Fibroblast of lung (primary cell): ENCODE results near the gene OR8G5. TPM values are rescaled to one million over a fixed set of nuclear protein-coding genes. Genes with fewer than 3 reads are reported as not detected.

Experiments used
- DNase-seq, 2 donors: peaks; one replicate each; pipeline versions ENCODE4 v3.0.0 to v3.0.0-alpha.2; 2010; ENCODE audit warnings: low read depth in 2 of 2
- H2AFZ ChIP-seq: 2 replicates; pipeline ENCODE4 v1.5.1; 2012; ENCODE audit warnings: low read length, control low read depth, inconsistent platforms
- H3K27ac ChIP-seq: 2 replicates; pipeline ENCODE4 v1.5.1; 2011; ENCODE audit warnings: low read length, control low read depth; ENCODE audit not compliant: insufficient read depth
- H3K27me3 ChIP-seq: 2 replicates; pipeline ENCODE4 v1.5.1; 2011; ENCODE audit warnings: mild to moderate bottlenecking, low read length; ENCODE audit not compliant: control insufficient read depth, insufficient read depth
- H3K36me3 ChIP-seq: 2 replicates; pipeline ENCODE4 v1.5.1; 2011; ENCODE audit warnings: low read length; ENCODE audit not compliant: control insufficient read depth, insufficient read depth
- H3K4me1 ChIP-seq: 2 replicates; pipeline ENCODE4 v1.5.1; 2011; ENCODE audit warnings: low read length; ENCODE audit not compliant: control insufficient read depth, insufficient read depth; ENCODE audit errors: extremely low read depth
- H3K4me2 ChIP-seq: 2 replicates; pipeline ENCODE4 v1.5.1; 2011; ENCODE audit warnings: low read length, control low read depth; ENCODE audit not compliant: insufficient read depth; ENCODE audit errors: extremely low read depth
- H3K4me3 ChIP-seq, 4 experiments: fragments of 200-600 bp in 1 of 4; sonication (generic) in 1 of 4; replicated peaks in 1 of 4; 2 replicates each; pipeline ENCODE4 v1.5.1; 2011 to 2016; ENCODE audit warnings: low read length in 4 of 4, low read depth in 3 of 4, mild to moderate bottlenecking in 3 of 4, control low read depth in 2 of 4, inconsistent platforms in 1 of 4, mixed read lengths in 1 of 4; ENCODE audit not compliant: insufficient read depth in 1 of 4; ENCODE audit errors: control extremely low read depth in 1 of 4
- H3K79me2 ChIP-seq: 2 replicates; pipeline ENCODE4 v1.5.1; 2012; ENCODE audit warnings: mild to moderate bottlenecking, low read length, inconsistent platforms; ENCODE audit not compliant: control insufficient read depth, insufficient read depth
- H3K9ac ChIP-seq: 2 replicates; pipeline ENCODE4 v1.5.1; 2011; ENCODE audit warnings: mild to moderate bottlenecking, low read length, control low read depth; ENCODE audit not compliant: insufficient read depth
- H3K9me3 ChIP-seq: 2 replicates; pipeline ENCODE4 v1.5.1; 2012; ENCODE audit warnings: low read depth, low read length; ENCODE audit not compliant: control insufficient read depth, insufficient read depth
- H4K20me1 ChIP-seq: 2 replicates; pipeline ENCODE4 v1.5.1; 2011; ENCODE audit warnings: low read length; ENCODE audit not compliant: control insufficient read depth, insufficient read depth; ENCODE audit errors: extremely low read depth
- EZH2 ChIP-seq: IDR thresholded peaks from 2 replicates; pipeline ENCODE4 v1.5.1; 2012; ENCODE audit warnings: low read length, control low read depth, mild to moderate bottlenecking; ENCODE audit errors: missing control alignments
- polyA plus RNA-seq, 2 donors: library from polyadenylated mRNA; depleted of rRNA in 1 of 2; stranded (reverse) in 1 of 2; unstranded in 1 of 2; fragments of >200 nt; gene quantifications; 2 replicates each; pipeline ENCODE4 v1.2.1, GENCODE V29; 2011 to 2012; ENCODE audit warnings: missing spikeins in 1 of 2
- total RNA-seq: library from RNA; depleted of rRNA; stranded (reverse); fragments of >200 nt; gene quantifications from 2 replicates; pipeline ENCODE4 v1.2.1, GENCODE V29; 2014
- TF ChIP-seq, protein P1 (sequence below), 2 donors: IDR thresholded peaks in 1 of 2; conservative IDR thresholded peaks in 1 of 2; 1 replicate in 1 of 2; 2 replicates in 1 of 2; pipeline ENCODE4 v1.5.1; 2011 to 2012; ENCODE audit warnings: low read length in 2 of 2, control low read depth in 1 of 2, inconsistent platforms in 1 of 2, low read depth in 1 of 2, mild to moderate bottlenecking in 1 of 2

OR8G5 gene
- total and polyA plus RNA-seq, 2 donors (not counting 1 experiment from before 2014, with no cell fraction given): not detected

DNA sequence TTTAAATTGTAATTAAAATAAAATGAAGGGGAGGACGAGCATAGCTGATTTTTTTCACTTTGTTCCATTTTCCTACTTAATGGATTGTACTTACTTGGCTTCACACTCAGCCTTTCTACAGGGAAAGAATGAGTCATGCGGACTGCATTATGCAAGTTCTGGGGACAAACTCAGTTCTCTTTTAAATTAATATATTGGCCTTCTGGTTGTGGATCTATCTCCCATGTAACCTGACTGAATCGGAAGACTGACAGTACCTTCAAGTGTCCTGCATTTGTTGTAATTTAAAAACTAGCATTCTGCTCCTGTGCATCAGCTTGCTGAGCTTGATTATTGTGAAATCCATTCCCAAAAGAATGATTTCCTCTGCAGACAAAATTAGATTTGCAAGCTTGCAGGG lies 45.4 kb downstream of the OR8G5 start:
- peak; percentile 80 to 89 for DNase-seq
- Histone ChIP-seq H3K4me3 (no peak overlapping the region), H3K79me2 (no peaks in the 10 kb centered on the region), H4K20me1 (no peaks in the 10 kb centered on the region), H3K4me1 (no peaks in the 10 kb centered on the region), H3K4me2 (no peak overlapping the region), H3K9me3 (no peaks in the 10 kb centered on the region), H3K36me3 (no peaks in the 10 kb centered on the region), H3K9ac (no peak overlapping the region), H3K27ac (no peak overlapping the region), H3K27me3 (no peaks in the 10 kb centered on the region), H2AFZ (no peak overlapping the region)
- no peak for TF ChIP-seq EZH2
- TF ChIP-seq, protein P1, sequence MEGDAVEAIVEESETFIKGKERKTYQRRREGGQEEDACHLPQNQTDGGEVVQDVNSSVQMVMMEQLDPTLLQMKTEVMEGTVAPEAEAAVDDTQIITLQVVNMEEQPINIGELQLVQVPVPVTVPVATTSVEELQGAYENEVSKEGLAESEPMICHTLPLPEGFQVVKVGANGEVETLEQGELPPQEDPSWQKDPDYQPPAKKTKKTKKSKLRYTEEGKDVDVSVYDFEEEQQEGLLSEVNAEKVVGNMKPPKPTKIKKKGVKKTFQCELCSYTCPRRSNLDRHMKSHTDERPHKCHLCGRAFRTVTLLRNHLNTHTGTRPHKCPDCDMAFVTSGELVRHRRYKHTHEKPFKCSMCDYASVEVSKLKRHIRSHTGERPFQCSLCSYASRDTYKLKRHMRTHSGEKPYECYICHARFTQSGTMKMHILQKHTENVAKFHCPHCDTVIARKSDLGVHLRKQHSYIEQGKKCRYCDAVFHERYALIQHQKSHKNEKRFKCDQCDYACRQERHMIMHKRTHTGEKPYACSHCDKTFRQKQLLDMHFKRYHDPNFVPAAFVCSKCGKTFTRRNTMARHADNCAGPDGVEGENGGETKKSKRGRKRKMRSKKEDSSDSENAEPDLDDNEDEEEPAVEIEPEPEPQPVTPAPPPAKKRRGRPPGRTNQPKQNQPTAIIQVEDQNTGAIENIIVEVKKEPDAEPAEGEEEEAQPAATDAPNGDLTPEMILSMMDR (conservative IDR thresholded peaks at IDR 0.05 in 1 of 2, IDR thresholded peaks at IDR 0.05 in 1 of 2; ENCODE audit: low read depth in 1 of 2, low read length in 2 of 2): no peak

DNA sequence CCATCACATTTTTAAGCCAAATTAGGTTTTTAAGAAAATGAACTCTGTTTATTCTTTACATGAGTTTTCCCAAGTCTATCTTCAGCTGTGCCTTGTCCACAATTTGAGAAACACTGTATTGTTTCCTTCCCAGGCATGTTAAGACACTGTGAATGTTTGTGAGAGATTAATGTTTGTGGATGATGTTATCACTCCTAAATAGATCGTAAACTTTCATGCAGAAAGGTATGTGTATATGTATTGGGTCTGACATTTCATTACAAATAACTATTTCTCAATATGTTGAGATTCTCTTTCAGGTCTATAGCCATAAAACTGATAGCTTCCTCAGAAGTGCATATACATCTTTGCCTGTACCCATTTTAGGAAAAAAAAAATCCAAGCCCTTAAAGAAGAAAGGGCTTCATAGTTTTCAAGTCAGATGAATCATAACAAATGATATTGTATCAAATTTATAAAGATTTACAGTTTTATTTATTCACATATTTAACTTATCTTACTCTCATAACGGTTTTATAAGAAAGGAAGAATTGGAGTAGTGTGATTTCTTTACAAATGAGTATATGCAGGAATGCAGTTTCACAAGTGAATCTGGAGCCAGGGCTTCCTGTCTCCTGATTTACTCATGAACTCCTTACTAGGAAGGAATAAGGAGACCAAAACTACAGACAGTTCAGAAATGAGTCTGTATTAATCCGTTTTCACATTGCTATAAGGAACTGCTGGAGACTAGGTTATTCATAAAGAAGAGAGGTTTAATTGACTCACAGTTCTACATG lies 46.4 kb downstream of the OR8G5 start:
- no peaks in the 10 kb centered on the region for H3K4me1 ChIP-seq
- no peaks in the 10 kb centered on the region for H3K9me3 ChIP-seq
- DNase-seq: no peak
- H2AFZ ChIP-seq: no peak overlapping the region
- TF ChIP-seq EZH2: no peak
- TF ChIP-seq, protein P1 (conservative IDR thresholded peaks at IDR 0.05 in 1 of 2, IDR thresholded peaks at IDR 0.05 in 1 of 2; ENCODE audit: low read depth in 1 of 2, low read length in 2 of 2): no peak
- H3K36me3 ChIP-seq: no peaks in the 10 kb centered on the region
- H3K4me3 ChIP-seq: no peak overlapping the region
- H3K27me3 ChIP-seq: no peaks in the 10 kb centered on the region
- H3K79me2 ChIP-seq: no peaks in the 10 kb centered on the region
- H3K9ac ChIP-seq: no peak overlapping the region
- no peaks in the 10 kb centered on the region for H4K20me1 ChIP-seq
- H3K4me2 ChIP-seq: no peak overlapping the region
- H3K27ac ChIP-seq: no peak overlapping the region

DNA sequence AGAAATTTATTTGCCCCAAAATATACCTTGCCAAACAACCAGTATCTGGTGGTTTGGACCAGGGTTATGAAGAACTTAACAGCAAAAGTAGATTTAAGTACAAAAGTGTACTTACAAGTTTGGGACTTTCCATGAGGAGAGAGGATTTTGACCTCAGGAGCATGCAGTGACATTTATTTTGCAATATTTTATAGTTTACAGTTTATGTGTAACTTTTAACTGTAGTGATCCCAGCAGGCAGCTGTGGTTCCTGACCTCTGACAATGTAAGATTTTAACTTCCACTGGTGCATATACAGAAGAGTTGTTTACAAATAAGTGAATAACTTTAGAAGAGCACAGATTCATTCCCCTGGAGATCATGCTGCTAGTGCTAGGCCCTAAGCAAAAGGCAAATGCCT lies 50.9 kb downstream of the OR8G5 start:
- Histone ChIP-seq H3K9ac (no peak overlapping the region), H2AFZ (no peak overlapping the region), H3K27me3 (no peaks in the 10 kb centered on the region), H3K4me3 (no peak overlapping the region), H4K20me1 (no peaks in the 10 kb centered on the region), H3K27ac (no peak overlapping the region), H3K4me1 (no peaks in the 10 kb centered on the region), H3K36me3 (no peaks in the 10 kb centered on the region), H3K79me2 (no peaks in the 10 kb centered on the region), H3K4me2 (no peak overlapping the region), H3K9me3 (no peaks in the 10 kb centered on the region)
- no peak for TF ChIP-seq EZH2
- TF ChIP-seq, protein P1 (conservative IDR thresholded peaks at IDR 0.05 in 1 of 2, IDR thresholded peaks at IDR 0.05 in 1 of 2; ENCODE audit: low read depth in 1 of 2, low read length in 2 of 2): no peak
- no peak for DNase-seq
